Stomach smooth muscle (tissue), 2 donors: ENCODE data around the gene TUBGCP2.

Source experiments
- H3K27ac ChIP-seq: one replicate; pipeline ENCODE4 v1.7.0; 2013; ENCODE audit warnings: mild to moderate bottlenecking, low read length, inconsistent platforms
- H3K27me3 ChIP-seq, 2 donors: one replicate each; pipeline ENCODE4 v1.7.0; 2013; ENCODE audit warnings: low read length in 2 of 2; ENCODE audit not compliant: insufficient read depth in 2 of 2, control insufficient read depth in 1 of 2
- H3K36me3 ChIP-seq, 2 donors: one replicate each; pipeline ENCODE4 v1.7.0; 2013; ENCODE audit warnings: low read length in 2 of 2; ENCODE audit not compliant: control insufficient read depth in 2 of 2, insufficient read depth in 2 of 2
- H3K4me1 ChIP-seq: one replicate; pipeline ENCODE4 v1.7.0; 2013; ENCODE audit warnings: low read length; ENCODE audit not compliant: control insufficient read depth, insufficient read depth
- H3K4me3 ChIP-seq, 2 donors: one replicate each; pipeline ENCODE4 v1.7.0; 2013; ENCODE audit warnings: low read length in 2 of 2
- H3K9ac ChIP-seq, 2 donors: one replicate each; pipeline ENCODE4 v1.7.0; 2013; ENCODE audit warnings: low read length in 2 of 2, mild to moderate bottlenecking in 1 of 2
- H3K9me3 ChIP-seq, 2 donors: one replicate each; pipeline ENCODE4 v1.7.0; 2013; ENCODE audit warnings: low read length in 2 of 2; ENCODE audit not compliant: control insufficient read depth in 2 of 2
- donor health status: healthy.
- donor health status: Pancreatic carcinoma.

The TUBGCP2 gene

DNA sequence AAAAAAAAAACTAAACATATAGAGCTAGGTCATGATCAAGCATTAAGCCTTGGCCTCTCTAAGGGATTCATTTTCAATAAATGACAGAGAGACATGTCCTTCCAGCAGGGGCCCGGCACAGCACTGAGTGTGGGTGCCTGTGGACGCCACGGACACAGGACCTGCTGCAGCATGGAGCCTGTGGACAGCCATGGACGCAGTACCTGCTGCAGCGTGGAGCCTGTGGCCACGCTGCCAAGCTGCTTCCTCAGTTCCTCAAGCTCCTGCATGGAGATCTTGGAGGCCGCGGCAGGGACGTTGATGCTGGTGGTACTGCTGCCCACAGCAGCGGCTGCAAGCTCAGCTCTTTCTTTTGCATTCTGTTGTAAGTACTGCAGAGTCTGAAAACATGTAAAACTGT lies 9.4 kb downstream of the TUBGCP2 start:
- Histone ChIP-seq H3K9me3 (no peaks in the 10 kb centered on the region), H3K4me1 (peaks cover 3% of the 10 kb centered on the region), H3K4me3 (no peak overlapping the region), H3K9ac (no peak overlapping the region), H3K27ac (no peak overlapping the region), H3K36me3 (peaks cover 61 to 62% of the 10 kb centered on the region in 2 donors), H3K27me3 (no peaks in the 10 kb centered on the region)

DNA sequence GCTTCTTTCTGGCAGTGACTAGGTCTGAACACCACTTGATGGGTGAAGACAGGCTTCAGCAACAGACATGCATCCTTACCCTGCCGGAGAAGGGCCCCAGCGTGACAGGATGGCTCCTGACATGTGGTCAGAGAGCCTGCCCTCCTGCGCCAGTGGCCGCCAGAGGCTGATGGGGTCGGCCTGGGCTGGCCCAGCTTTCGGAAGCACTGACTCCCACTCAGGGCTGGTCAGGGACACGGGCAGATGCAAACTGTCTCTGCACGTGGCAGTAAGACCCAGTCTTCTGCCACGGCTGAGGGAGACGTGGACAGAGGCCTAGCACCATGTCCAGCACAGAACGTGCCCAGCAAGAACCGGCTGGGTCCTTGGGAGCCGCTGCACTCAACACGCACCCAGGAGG lies 10.2 kb downstream of the TUBGCP2 start:
- Histone ChIP-seq H3K27me3 (no peaks in the 10 kb centered on the region), H3K4me1 (no peaks in the 10 kb centered on the region), H3K27ac (no peak overlapping the region), H3K9me3 (no peaks in the 10 kb centered on the region), H3K9ac (no peak overlapping the region), H3K36me3 (peaks cover 68 to 70% of the 10 kb centered on the region in 2 donors), H3K4me3 (no peak overlapping the region)

GRCh38 chr10:133297504-133297903 lies 11.2 kb downstream of the TUBGCP2 start:
- no peak overlapping the region for H3K4me3 ChIP-seq
- H3K9me3 ChIP-seq: no peaks in the 10 kb centered on the region
- H3K27me3 ChIP-seq: no peaks in the 10 kb centered on the region
- H3K36me3 ChIP-seq: peaks cover 76 to 77% of the 10 kb centered on the region in 2 donors
- no peak overlapping the region for H3K27ac ChIP-seq
- H3K4me1 ChIP-seq: no peaks in the 10 kb centered on the region
- H3K9ac ChIP-seq: no peak overlapping the region

- Histone ChIP-seq H3K36me3 (peaks cover 67 to 69% of the 10 kb centered on the region in 2 donors), H3K27me3 (no peaks in the 10 kb centered on the region), H3K9me3 (no peaks in the 10 kb centered on the region), H3K9ac (no peak overlapping the region), H3K4me3 (no peak overlapping the region), H3K27ac (no peak overlapping the region), H3K4me1 (no peaks in the 10 kb centered on the region)
Measured at GRCh38 chr10:133295426-133296320, 13.0 kb downstream of the TUBGCP2 start.

DNA sequence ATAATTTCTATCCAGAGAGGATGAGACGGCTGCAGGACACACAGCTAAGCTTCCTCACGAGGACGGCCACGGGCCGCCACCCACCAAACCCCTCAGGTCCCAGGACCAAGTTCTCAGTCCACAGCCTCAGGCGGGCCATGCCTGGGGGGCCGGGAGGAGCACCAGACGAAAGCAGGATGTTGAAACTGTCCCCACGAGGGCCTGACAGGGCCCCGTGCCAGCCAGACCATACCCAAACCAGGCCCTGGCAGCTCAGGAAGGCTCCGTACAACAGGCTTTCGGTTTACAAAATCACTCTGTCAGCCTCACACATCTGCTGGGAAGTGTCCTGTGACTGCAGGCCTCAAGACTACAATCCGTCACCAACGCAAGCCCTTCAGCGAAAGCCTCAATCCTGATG lies 14.5 kb downstream of the TUBGCP2 start:
- peaks cover 63 to 64% of the 10 kb centered on the region in 2 donors for H3K36me3 ChIP-seq
- no peak overlapping the region for H3K27ac ChIP-seq
- no peak overlapping the region for H3K4me3 ChIP-seq
- H3K9me3 ChIP-seq: no peaks in the 10 kb centered on the region
- H3K9ac ChIP-seq: no peak overlapping the region
- H3K27me3 ChIP-seq: no peaks in the 10 kb centered on the region
- no peaks in the 10 kb centered on the region for H3K4me1 ChIP-seq

- Histone ChIP-seq H3K27me3 (no peaks in the 10 kb centered on the region), H3K9me3 (no peaks in the 10 kb centered on the region), H3K27ac (no peak overlapping the region), H3K4me3 (no peak overlapping the region), H3K4me1 (no peaks in the 10 kb centered on the region), H3K36me3 (peaks cover 63 to 64% of the 10 kb centered on the region in 2 donors), H3K9ac (no peak overlapping the region)
Measured at GRCh38 chr10:133293810-133294119, 14.9 kb downstream of the TUBGCP2 start.

- peaks cover 61 to 64% of the 10 kb centered on the region in 2 donors for H3K36me3 ChIP-seq
- H3K9me3 ChIP-seq: no peaks in the 10 kb centered on the region
- H3K9ac ChIP-seq: no peak overlapping the region
- H3K4me1 ChIP-seq: no peaks in the 10 kb centered on the region
- no peaks in the 10 kb centered on the region for H3K27me3 ChIP-seq
- H3K27ac ChIP-seq: no peak overlapping the region
- H3K4me3 ChIP-seq: no peak overlapping the region
Measured at GRCh38 chr10:133292919-133293809, 15.5 kb downstream of the TUBGCP2 start.

- Histone ChIP-seq H3K27ac (no peak overlapping the region), H3K4me3 (no peak overlapping the region), H3K4me1 (no peaks in the 10 kb centered on the region), H3K36me3 (peaks cover 59 to 68% of the 10 kb centered on the region in 2 donors), H3K9ac (no peak overlapping the region), H3K9me3 (no peaks in the 10 kb centered on the region), H3K27me3 (no peaks in the 10 kb centered on the region)
Measured at GRCh38 chr10:133289761-133290160, 18.9 kb downstream of the TUBGCP2 start.

- no peak overlapping the region for H3K27ac ChIP-seq
- H3K4me1 ChIP-seq: no peaks in the 10 kb centered on the region
- H3K27me3 ChIP-seq: no peaks in the 10 kb centered on the region
- H3K4me3 ChIP-seq: no peak overlapping the region
- peaks cover 60 to 63% of the 10 kb centered on the region in 2 donors for H3K36me3 ChIP-seq
- no peaks in the 10 kb centered on the region for H3K9me3 ChIP-seq
- H3K9ac ChIP-seq: no peak overlapping the region
Measured at GRCh38 chr10:133287832-133288500, 20.7 kb downstream of the TUBGCP2 start.

DNA sequence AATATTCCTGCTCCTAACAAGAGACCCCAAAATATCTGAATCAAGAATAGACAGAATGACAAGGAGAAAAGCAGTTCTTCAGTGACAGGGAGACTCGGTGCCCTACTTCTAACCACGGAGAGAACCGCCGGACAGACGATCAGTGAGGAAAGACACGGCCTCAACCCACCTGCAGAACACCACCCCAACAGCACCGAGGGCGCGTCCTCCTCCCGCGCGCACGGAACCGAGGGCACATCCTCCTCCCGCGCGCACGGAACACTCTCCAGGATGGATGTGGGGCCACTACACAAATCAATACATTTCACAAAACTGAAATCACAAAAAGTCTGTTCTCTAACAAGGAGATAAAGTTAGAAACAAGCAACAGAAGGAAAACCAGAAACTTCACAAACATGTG lies 22.3 kb downstream of the TUBGCP2 start:
- no peak overlapping the region for H3K9ac ChIP-seq
- H3K4me3 ChIP-seq: no peak overlapping the region
- H3K27ac ChIP-seq: no peak overlapping the region
- no peaks in the 10 kb centered on the region for H3K9me3 ChIP-seq
- H3K27me3 ChIP-seq: no peaks in the 10 kb centered on the region
- peaks cover 62 to 72% of the 10 kb centered on the region in 2 donors for H3K36me3 ChIP-seq
- no peaks in the 10 kb centered on the region for H3K4me1 ChIP-seq
